Stimulated activated CD4-positive, alpha-beta T cell treated with anti-CD3 and anti-CD28 coated beads, Interleukin-1b, Interleukin-23, amount 100 ng/mL, for 1 hour (primary cell): ENCODE results near the gene ABCA5.

ENCODE experiments used
- DNase-seq, 2 donors: peaks; one replicate each; pipeline ENCODE4 v3.0.0-alpha.2; 2020; ENCODE audit warnings: low read depth in 2 of 2

Gene ABCA5

DNA sequence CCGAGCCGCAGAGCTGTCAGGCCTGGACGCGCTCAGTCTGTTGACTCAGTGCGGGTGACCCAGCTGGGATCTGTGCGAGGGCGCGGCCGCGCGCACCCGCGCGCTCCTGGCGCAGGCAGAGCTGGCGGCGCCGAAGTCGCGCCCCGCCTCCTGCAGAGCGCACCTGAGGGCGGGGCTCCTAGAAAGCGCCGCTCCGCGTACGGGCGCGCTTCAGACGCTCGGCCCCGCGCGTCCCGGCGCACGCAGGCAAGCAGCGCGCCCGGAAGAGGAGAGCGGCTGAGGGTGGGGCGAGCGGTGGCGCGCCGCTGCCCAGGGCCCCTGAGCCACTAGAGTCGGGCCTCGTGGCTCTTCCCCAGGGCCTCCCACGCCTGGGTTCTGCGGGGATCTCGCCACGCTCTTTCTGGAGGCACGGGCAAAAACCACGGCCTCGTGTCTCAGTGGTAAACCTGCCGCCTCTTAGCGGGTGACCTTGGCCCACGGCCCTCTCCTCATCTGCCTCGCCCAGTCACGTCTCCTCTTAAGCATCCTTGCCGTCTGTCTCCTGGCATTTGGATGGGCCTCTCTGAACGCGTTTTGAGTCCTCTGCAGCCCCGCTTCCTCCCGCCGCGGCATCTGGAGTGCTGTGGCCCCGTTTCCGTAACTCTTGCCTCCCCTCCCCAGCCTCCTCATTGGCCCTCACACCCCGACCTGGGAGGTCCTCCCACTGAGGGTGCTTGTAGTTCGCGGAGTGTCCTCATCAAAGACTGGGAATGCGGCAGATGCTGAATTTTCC lies at the start of gene ABCA5:
TSS of gene ABCA5 (minus strand) at position 74 of the 772 bp plus-strand sequence. CDS start 12,718 bp downstream, outside the sequence.
- peak; percentile 58 to 65 for DNase-seq

DNA sequence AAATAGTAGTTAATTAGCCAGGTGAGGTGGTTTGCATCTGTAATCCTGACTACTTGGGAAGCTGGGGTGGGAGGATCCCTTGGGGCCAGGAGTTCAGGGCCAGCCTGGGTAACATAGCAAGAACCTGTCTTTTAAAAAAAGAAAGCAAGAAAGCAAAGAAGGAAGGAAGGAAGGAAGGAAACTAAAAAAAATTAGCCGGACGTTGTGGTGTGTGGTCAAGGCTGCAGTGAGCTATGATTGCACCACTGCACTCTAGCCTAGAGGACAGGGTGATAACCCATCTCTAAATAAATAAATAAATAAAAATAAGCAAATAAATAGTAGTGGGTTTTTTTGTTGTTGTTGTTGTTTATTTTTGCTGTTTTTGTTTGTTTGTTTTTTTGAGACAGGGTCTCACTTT lies 48.3 kb upstream of the ABCA5 start:
- no peak for DNase-seq

DNA sequence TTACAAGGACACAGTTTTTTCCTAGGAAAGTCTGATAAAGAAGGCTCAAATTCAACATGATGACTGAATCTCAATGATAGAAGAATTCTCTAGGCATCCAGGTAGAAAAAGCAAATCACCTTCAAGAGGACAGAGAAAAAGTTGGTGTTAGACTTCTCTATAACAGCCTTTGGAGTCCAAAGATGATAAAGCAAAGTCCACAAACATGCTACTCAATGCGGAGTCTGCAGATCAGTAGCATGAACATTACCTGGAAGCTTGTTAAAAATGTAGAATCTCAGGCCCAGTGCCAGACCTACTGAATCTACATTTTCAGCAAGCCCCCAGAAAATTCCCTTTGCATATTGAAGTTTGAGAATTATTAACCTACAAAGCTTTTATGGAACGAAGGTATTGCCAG lies 46.1 kb upstream of the ABCA5 start:
- no peak for DNase-seq

GRCh38 chr17:69367298-69367697 lies 40.4 kb upstream of the ABCA5 start:
- no peak for DNase-seq

DNA sequence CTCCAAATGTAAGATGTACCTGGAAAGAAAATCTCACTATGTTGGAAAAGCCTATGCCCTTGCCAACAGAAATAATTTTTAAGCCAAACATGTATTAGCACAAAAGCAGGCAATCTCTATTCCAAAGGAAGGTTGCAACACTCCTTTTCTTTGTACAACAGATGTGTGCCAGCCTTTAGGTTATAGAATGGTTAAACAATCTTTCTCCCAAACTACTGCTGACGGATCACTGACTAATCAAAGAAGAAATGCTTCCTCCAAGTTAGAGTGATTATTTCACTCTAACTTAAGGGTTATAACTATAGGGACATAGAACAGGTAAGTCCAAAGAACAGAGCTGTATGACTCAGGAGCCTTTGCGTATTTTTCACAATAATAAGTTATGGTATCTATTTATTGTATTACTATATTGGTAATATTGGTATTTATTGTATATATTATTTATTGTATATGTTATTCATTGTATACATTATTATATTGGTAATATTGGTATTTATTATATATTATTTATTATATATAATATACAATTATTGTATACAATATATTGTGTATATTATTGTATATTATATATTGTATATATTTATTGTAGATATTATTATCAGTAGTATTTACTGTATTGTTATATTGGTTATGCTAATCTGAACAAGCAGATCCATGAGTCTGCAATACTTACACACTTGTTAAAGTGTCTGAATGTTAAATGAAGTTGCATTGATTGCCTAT lies 36.7 kb upstream of the ABCA5 start:
- DNase-seq: no peak

GRCh38 chr17:69361156-69361555 lies 34.2 kb upstream of the ABCA5 start:
- no peak for DNase-seq

DNA sequence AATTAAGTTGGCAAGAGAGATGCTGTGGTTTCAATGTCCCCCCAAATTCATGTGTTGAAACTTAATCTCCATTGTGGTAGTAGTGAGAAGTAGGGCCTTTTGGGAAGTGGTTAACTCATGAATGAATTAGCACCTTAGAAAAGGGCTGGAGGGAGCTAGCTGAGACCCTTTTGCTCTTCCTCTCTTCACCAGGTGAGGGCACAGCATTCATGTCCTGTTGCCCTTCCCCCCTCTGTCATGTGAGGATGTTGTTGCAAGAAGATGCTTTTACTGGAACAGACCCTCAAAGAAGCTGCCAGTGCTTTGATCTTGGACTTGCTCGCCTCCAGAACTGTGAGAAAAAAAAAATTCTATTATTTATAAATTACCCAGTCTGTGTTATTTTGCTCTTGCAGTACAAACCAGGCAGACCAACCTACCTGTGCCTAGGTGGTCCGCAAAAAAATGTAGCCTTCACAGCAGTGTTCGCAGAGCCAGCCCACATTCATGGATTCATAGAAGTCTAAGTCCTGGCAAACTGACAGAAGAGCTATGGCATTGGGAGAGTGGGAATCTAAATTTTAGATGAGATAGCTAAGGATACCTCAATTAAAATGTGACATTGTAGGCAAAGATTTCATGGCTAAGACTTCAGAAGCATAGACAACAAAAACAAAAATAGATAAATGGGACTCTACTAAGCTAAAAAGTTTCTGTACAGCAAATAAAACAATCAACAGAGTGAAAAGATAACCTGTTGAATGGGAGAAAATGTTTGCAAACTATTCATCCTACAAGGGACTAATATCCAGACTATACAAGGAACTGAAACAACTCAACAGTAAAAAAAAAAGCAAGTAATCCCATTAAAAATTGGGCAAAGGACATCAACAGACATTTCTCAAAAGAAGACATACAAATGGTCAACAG lies 32.0 kb upstream of the ABCA5 start:
- no peak for DNase-seq

DNA sequence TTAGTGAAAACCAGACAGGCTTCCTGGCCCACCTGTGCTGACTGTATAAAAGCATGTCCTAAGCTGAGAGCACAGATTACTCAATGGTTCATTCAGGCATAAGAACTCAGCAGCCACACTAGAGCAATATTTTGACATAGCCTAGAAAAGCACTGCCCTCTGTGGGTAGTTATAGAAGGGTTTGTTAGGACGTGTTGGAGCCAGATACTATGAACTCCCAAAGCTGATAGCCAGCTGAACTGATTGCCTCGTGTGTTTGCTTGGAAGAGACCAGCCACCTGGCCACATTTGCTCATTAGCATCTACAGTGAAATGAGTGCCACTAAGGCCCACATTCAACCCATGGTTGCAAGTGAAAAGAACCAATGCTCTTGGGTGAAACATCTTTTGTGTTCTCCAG lies 30.8 kb upstream of the ABCA5 start:
- no peak for DNase-seq

DNA sequence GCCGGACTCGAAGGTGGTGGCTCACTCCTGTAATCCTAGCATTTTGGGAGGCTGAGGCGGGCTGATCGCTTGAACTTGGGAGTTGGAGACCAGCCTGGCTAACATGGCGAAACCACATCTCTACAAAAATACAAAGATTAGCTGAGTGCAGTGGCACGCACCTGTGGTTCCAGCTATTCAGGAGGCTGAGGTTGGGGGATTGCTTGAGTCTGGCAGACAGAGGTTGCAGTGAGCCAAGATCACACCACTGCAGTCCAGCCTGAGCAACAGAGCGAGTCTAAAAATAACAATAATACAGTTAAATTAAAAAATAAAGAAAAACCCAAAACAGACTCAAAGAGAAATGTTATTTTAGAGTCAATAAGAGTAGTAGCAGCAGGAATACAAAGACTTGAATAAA lies 29.7 kb upstream of the ABCA5 start:
- no peak for DNase-seq

DNA sequence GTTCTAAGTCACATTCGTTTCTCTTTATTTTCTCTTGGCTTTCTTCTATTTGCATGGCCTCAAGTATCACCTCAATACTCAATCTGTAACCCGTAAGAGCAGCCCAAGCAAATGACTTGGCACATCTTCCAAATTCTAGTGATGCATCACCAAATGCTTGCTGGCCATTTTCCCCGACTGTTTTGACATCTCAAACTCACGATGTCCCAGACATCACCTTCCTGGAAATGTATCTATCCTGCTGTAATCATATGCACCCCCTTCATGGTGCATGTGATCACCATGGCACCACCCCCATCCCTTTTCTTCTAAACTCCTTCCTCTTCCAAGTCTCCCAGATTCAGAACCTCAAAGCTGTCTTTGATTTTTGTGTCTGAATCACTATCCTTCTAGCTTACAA lies 24.0 kb upstream of the ABCA5 start:
- DNase-seq: no peak

DNA sequence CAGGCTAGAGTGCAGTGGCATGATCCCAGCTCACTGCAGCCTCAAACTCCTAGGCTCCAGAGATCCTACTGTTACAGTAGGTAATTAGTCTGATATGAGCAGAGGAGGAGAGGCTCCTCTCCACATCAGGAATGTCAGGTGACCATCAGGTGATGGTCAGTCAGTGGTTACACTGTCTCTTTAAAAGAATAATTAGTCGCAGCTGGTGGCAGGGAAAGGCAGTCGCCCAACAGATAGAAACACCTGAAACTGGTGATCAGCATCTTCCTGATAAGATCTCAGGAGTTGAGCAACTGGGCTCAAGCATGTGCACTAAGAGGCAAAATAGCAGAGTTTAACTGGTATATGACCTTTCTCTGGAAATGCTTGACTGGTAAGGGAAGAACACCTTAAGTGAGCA lies 21.5 kb upstream of the ABCA5 start:
- no peak for DNase-seq

- no peak for DNase-seq
Observed at GRCh38 chr17:69346766-69347165, 19.8 kb upstream of the ABCA5 start.

DNA sequence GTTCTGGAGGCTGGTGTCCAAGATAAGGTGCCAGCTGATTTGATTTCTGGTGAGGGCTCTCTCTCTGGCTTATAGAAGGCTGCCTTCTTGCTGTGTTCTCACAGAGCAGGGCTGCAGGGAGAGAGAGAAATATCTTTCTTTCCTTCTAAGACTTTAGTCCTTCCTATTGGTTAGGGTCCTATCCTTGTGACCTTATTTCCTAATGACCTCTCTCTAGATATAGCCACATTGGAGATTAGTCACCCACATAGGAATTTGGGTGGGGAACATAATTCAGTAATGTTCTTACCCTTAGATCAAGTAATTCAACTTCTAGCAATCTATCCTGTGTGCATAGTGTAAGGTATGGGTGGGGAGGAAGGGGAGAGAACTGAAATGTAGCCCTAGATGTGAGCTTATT lies 18.0 kb upstream of the ABCA5 start:
- no peak for DNase-seq

DNA sequence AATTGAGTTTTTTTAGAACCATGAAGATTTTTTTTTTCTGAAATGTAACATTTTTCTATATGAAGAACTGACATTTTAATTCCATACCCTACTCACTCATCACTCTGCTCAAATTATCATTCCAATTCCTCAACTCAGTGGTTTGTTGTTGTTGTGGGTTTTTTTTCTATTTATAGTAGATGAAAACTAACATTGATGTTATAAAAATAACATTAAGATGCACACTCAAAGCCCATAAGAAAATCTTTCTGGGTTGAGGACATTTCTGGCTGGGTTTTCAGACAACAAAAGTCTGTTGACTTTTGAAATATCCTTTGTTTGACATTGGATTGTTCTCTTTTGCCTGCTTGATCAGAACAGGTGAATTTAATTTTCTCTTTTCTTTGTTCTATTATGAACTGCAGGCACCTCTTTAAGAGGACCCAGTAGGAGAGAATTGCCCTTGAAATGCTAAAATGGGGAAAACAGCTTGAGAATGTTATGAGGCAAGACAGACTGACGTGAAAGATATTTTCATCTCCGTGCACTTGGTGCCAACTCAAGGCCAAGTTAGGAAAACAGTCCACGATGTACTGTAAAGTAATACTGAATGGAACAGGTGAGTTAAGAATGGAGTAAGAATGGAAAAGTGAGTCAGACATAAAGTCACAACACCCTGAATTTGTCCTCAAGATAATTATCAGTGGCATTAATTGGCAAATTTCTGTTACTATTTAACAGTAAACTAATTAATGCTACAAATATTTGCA lies 16.1 kb upstream of the ABCA5 start:
- no peak for DNase-seq

DNA sequence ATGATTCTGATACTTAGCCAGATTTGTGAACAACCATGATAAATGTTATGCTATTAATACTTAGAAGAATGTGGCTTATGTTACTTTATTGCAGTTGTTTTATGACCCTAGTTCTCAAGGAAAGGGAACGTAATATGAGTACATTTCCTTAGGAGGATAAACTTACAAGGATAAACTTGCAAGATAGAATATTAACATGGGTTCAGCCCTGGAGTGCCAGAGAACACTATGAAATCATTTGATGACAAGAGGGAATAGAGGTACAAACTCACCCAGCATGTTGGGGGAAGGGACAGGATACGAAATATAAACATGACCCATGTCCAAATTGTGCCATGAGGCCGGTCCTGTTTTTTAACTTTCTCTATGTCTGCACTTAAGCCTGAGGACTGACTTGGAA lies 13.0 kb upstream of the ABCA5 start:
- no peak for DNase-seq

GRCh38 chr17:69336996-69337395 lies 10.1 kb upstream of the ABCA5 start:
- DNase-seq: no peak

- no peak for DNase-seq
Observed at GRCh38 chr17:69336580-69336979, 9.6 kb upstream of the ABCA5 start.

DNA sequence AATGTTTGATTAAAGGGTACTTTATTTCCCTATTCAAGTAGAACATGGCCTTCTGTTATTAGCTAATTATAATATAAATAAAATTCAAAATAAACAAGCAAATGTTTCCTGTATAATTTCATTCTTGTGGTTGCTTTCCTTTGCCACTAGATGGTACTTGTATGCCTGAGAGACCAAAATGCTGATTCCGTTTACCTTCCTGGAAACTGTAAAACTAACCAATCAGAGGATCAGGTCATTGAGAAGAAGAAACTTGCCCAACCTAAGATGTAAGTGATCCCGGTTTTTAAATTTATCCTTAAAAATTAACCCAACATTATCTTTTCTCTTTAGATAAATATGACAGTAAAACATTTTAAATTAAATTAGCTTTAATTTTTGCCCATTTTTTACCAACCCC lies 8.1 kb upstream of the ABCA5 start:
- DNase-seq: no peak

- DNase-seq: no peak
Observed at GRCh38 chr17:69333561-69333960, 6.6 kb upstream of the ABCA5 start.

DNA sequence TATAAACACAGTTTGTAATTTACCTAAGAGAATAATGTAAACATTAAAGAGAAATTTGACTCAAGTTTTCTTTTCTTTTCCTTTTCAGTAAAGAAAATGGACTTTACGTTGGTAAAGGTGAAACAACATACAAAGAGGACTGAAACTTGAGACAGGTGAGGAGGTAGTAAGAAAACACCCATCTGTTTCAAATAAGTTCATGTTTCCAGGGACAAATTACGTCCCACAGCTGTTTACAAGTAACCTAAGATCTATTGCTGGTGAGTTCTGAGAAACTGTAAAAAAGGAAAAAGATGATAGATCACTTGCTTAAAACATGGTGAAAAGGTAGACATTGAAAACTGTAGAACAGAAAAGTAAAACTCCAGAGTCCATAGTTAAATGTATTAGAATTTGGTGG lies 4.8 kb upstream of the ABCA5 start:
- no peak for DNase-seq

DNA sequence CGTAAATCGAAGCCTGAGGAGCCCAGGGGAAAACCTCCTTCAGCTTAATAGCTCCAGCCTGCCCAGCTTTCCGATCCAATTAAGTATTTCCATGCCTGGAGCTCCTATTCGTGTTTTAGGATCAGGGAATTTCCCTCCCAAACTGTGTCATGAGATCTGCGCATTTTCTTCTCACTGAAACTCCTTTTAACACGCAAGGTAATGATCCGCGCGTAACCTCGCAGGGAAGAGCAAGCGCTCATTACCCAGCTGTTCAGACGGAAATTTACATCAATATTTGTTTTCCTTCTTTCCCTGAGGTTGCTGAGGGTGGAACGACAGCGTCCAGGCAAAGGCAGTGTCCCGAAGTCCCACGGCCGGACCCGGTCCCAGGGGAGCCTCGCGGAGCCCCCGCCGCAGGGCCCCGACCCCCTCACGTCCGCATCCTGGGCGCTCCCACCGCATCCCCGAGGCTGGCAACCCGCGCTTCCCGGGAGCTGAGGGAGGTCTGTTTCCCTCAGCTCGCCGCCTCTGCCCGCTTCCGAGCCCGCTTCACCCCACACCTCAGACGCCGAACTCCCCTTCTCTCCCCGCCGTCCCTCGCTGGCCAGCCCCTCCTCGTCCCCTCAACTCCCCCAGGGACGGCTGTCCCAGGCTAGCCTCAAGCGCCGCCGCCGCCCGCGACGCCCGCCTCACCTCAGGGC lies 415 bp downstream of the ABCA5 start:
- peak in 1 of 2 donors; percentile 1 for DNase-seq
